Measurements from ENCODE around the gene PCSK7.

DNA sequence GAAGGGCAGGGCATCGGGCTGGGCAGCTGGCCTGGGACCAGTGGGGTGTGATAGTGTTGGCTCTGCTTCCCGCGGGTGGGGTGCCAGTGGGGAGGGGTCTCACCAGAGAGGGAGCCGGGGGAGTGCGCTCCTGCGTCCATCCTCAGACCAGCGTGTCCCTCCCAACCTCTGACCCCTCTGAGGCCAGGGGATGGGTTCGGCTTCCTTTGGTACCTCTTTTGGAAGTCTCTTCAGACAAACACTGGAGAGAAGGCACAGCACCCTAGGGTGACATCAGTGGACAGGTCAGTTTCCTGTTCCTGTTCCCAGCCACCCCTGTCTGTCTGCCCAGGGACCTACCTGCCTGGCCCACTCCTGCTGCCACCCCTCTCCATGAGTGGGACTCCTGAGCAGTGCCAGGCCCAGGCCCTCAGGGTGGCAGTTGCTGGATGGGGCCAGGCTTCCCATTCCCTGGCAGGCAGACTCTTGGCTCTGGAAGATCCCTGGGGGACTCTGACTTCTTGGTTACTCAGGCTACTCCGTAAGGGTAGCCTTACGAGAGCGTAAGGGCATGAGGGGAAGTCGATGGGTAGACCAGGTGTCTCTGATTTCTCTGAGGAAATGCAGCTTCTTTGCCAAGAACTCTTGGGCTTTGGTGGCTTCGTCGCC lies 30.1 kb downstream of the PCSK7 start:
- TF ChIP-seq, protein P1, sequence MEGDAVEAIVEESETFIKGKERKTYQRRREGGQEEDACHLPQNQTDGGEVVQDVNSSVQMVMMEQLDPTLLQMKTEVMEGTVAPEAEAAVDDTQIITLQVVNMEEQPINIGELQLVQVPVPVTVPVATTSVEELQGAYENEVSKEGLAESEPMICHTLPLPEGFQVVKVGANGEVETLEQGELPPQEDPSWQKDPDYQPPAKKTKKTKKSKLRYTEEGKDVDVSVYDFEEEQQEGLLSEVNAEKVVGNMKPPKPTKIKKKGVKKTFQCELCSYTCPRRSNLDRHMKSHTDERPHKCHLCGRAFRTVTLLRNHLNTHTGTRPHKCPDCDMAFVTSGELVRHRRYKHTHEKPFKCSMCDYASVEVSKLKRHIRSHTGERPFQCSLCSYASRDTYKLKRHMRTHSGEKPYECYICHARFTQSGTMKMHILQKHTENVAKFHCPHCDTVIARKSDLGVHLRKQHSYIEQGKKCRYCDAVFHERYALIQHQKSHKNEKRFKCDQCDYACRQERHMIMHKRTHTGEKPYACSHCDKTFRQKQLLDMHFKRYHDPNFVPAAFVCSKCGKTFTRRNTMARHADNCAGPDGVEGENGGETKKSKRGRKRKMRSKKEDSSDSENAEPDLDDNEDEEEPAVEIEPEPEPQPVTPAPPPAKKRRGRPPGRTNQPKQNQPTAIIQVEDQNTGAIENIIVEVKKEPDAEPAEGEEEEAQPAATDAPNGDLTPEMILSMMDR (IDR thresholded peaks at IDR 0.05), result no peak
- no peak for TF ChIP-seq EP300 (IDR thresholded peaks at IDR 0.05)
